Peyer's patch (tissue), 4 donors: ENCODE results near the gene C12orf43.

Experiments
- POLR2A ChIP-seq, 2 donors: fragments of 450-650 bp; IDR thresholded peaks; one replicate each; pipeline ENCODE4 v1.5.1; 2017; ENCODE audit warnings: antibody characterized with exemption in 2 of 2, mild to moderate bottlenecking in 2 of 2, moderate library complexity in 2 of 2
- TF ChIP-seq, protein P1 (sequence below), 6 experiments: fragments of 450-650 bp in 4 of 6; fragments of 200-600 bp in 2 of 6; sonication (generic) in 1 of 6; IDR thresholded peaks; one replicate each; pipeline ENCODE4 v1.5.1; 2017 to 2019; ENCODE audit warnings: antibody characterized with exemption in 6 of 6, mild to moderate bottlenecking in 3 of 6, moderate library complexity in 1 of 6

GRCh38 chr12:120988658-120989057 is 27.6 kb downstream of the C12orf43 start:
- TF ChIP-seq, protein P1, sequence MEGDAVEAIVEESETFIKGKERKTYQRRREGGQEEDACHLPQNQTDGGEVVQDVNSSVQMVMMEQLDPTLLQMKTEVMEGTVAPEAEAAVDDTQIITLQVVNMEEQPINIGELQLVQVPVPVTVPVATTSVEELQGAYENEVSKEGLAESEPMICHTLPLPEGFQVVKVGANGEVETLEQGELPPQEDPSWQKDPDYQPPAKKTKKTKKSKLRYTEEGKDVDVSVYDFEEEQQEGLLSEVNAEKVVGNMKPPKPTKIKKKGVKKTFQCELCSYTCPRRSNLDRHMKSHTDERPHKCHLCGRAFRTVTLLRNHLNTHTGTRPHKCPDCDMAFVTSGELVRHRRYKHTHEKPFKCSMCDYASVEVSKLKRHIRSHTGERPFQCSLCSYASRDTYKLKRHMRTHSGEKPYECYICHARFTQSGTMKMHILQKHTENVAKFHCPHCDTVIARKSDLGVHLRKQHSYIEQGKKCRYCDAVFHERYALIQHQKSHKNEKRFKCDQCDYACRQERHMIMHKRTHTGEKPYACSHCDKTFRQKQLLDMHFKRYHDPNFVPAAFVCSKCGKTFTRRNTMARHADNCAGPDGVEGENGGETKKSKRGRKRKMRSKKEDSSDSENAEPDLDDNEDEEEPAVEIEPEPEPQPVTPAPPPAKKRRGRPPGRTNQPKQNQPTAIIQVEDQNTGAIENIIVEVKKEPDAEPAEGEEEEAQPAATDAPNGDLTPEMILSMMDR (IDR thresholded peaks at IDR 0.05), result no peak
- no peak for TF ChIP-seq POLR2A (IDR thresholded peaks at IDR 0.05)
